Nephron (organoid): ENCODE results near the gene LANCL2.

Experiments
- H3K27ac Mint-ChIP-seq, 3 experiments: 2 replicates each; pipeline ENCODE4 v1.8.0; 2020; ENCODE audit warnings: mixed read lengths in 3 of 3, mild to moderate bottlenecking in 2 of 3, moderate library complexity in 1 of 3
- H3K27me3 Mint-ChIP-seq: 2 replicates; pipeline ENCODE4 v1.8.0; 2021; ENCODE audit warnings: low read depth, mild to moderate bottlenecking, moderate library complexity, mixed read lengths
- H3K36me3 Mint-ChIP-seq: 2 replicates; pipeline ENCODE4 v1.8.0; 2020; ENCODE audit warnings: low read depth, mixed read lengths
- H3K4me1 Mint-ChIP-seq: 2 replicates; pipeline ENCODE4 v1.8.0; 2020; ENCODE audit warnings: mixed read lengths
- H3K4me3 Mint-ChIP-seq, 3 experiments: 2 replicates each; pipeline ENCODE4 v1.8.0; 2020; ENCODE audit warnings: mild to moderate bottlenecking in 3 of 3, mixed read lengths in 3 of 3, moderate library complexity in 2 of 3
- H3K9me3 Mint-ChIP-seq: 2 replicates; pipeline ENCODE4 v1.8.0; 2020; ENCODE audit warnings: mixed read lengths
- TF ChIP-seq, protein P1 (sequence below), 3 experiments: fragments of 200-600 bp; sonication (generic); IDR thresholded peaks; one replicate each; pipeline ENCODE4 v1.5.0; 2021; ENCODE audit warnings: antibody characterized with exemption in 3 of 3; ENCODE audit not compliant: unreplicated experiment in 3 of 3

Gene LANCL2

DNA sequence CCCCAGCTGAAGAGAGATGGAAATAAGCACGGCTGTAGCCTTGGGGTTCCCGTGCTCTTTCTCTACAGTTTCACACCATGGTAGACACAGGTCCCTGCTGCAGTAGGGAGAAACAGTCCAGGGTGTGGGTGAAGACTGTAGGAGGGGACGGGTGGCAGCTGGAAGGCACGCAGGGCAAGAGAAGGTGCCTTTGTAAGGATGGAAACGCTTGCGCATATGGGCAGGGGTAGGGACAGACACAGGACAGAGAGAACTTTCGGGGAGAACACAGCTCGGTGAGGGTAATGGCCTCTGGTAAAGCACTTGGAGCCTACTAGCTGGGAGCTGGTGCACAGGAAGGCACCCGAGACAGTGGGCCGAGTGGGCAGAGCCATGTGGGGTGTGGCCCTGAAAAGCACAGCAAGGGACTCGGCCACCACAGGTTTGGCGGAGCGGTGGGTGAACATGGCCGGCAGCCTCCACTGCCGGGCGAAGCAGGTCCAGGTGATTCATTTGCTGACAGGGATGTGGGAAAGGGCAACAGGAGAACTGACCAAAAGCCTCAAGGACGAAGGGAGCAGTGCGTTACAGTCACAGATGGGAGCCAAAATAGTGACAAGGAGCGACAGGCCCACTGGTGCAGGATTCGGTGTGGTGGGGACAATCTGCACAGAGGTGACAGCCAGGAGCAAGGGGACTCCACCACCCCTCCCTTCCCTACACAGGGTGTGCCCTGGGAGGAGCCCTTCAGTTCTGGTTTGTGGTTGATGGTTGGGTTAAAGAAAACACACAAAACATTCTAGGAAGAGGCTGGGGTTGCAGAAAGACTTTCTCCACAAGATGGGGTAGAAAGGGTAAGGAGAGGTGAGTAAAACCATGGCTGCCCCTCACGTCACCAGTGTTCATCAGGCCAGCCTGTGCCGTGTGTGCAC, 110.1 kb downstream of the LANCL2 start:
- Mint-ChIP-seq H3K4me1 (peaks cover 14% of the 10 kb centered on the region), H3K27me3 (no peaks in the 10 kb centered on the region), H3K27ac (no peak overlapping the region), H3K4me3 (no peak overlapping the region), H3K9me3 (no peaks in the 10 kb centered on the region), H3K36me3 (peaks cover 14% of the 10 kb centered on the region)
- TF ChIP-seq, protein P1, sequence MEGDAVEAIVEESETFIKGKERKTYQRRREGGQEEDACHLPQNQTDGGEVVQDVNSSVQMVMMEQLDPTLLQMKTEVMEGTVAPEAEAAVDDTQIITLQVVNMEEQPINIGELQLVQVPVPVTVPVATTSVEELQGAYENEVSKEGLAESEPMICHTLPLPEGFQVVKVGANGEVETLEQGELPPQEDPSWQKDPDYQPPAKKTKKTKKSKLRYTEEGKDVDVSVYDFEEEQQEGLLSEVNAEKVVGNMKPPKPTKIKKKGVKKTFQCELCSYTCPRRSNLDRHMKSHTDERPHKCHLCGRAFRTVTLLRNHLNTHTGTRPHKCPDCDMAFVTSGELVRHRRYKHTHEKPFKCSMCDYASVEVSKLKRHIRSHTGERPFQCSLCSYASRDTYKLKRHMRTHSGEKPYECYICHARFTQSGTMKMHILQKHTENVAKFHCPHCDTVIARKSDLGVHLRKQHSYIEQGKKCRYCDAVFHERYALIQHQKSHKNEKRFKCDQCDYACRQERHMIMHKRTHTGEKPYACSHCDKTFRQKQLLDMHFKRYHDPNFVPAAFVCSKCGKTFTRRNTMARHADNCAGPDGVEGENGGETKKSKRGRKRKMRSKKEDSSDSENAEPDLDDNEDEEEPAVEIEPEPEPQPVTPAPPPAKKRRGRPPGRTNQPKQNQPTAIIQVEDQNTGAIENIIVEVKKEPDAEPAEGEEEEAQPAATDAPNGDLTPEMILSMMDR (IDR thresholded peaks at IDR 0.05; ENCODE audit: unreplicated experiment in 3 of 3) = no peak

GRCh38 chr7:55475855-55476803, 111.0 kb downstream of the LANCL2 start:
- Mint-ChIP-seq H3K4me1 (peaks cover 9% of the 10 kb centered on the region), H3K9me3 (no peaks in the 10 kb centered on the region)
- TF ChIP-seq, protein P1 (IDR thresholded peaks at IDR 0.05; ENCODE audit: unreplicated experiment in 3 of 3) = no peak

GRCh38 chr7:55476852-55477780, 112.0 kb downstream of the LANCL2 start:
- Mint-ChIP-seq H3K36me3 (peaks cover 5% of the 10 kb centered on the region), H3K4me1 (peaks cover 9% of the 10 kb centered on the region), H3K4me3 (no peak overlapping the region), H3K27me3 (no peaks in the 10 kb centered on the region), H3K9me3 (no peaks in the 10 kb centered on the region), H3K27ac (no peak overlapping the region)
- TF ChIP-seq, protein P1 (IDR thresholded peaks at IDR 0.05; ENCODE audit: unreplicated experiment in 3 of 3) = no peak

More at GRCh38 chr7:55475855-55476803, 111.0 kb downstream of the LANCL2 start:
- Mint-ChIP-seq H3K36me3 (peaks cover 9% of the 10 kb centered on the region), H3K27ac (no peak overlapping the region), H3K27me3 (no peaks in the 10 kb centered on the region), H3K4me3 (no peak overlapping the region)

GRCh38 chr7:55477781-55478374, 112.7 kb downstream of the LANCL2 start:
- Mint-ChIP-seq H3K27me3 (no peaks in the 10 kb centered on the region), H3K4me1 (peaks cover 9% of the 10 kb centered on the region), H3K27ac (no peak overlapping the region), H3K4me3 (no peak overlapping the region), H3K36me3 (peaks cover 5% of the 10 kb centered on the region), H3K9me3 (no peaks in the 10 kb centered on the region)
- TF ChIP-seq, protein P1 (IDR thresholded peaks at IDR 0.05; ENCODE audit: unreplicated experiment in 3 of 3) = no peak

GRCh38 chr7:55478700-55479099, 113.6 kb downstream of the LANCL2 start:
- H3K4me1 Mint-ChIP-seq = peaks cover 9% of the 10 kb centered on the region

More at GRCh38 chr7:55478700-55479099, 113.6 kb downstream of the LANCL2 start:
- Mint-ChIP-seq H3K9me3 (no peaks in the 10 kb centered on the region), H3K4me3 (no peak overlapping the region), H3K27me3 (no peaks in the 10 kb centered on the region), H3K27ac (no peak overlapping the region), H3K36me3 (peaks cover 5% of the 10 kb centered on the region)
- TF ChIP-seq, protein P1 (IDR thresholded peaks at IDR 0.05; ENCODE audit: unreplicated experiment in 3 of 3) = no peak
